ENCODE measurements around the gene JARID2. TPM values are rescaled to one million over a fixed set of nuclear protein-coding genes. Genes with fewer than 3 reads are reported as not detected.

JARID2 gene
- total and polyA plus RNA-seq, 9 of the 15 experiments (the other 6 are each of a cell fraction or from before 2014, with no cell fraction given) = 5.0 to 29.0 (median 15.6) TPM

GRCh38 chr6:15553736-15554294, 307.9 kb downstream of the JARID2 start (continued):
- TF ChIP-seq, protein P1, sequence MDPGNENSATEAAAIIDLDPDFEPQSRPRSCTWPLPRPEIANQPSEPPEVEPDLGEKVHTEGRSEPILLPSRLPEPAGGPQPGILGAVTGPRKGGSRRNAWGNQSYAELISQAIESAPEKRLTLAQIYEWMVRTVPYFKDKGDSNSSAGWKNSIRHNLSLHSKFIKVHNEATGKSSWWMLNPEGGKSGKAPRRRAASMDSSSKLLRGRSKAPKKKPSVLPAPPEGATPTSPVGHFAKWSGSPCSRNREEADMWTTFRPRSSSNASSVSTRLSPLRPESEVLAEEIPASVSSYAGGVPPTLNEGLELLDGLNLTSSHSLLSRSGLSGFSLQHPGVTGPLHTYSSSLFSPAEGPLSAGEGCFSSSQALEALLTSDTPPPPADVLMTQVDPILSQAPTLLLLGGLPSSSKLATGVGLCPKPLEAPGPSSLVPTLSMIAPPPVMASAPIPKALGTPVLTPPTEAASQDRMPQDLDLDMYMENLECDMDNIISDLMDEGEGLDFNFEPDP (CRISPR knock-in tag; IDR thresholded peaks at IDR 0.05) = no peak
- TF ChIP-seq BCL6 (CRISPR knock-in tag; IDR thresholded peaks at IDR 0.05) (no peak), GABPA (tag; conservative IDR thresholded peaks at IDR 0.05; ENCODE audit: low read depth) (no peak), ETS1 (conservative IDR thresholded peaks at IDR 0.05; ENCODE audit: control insufficient read depth, low read depth, low read length) (no peak), ZSCAN29 (IDR thresholded peaks at IDR 0.05) (no peak), ZNF668 (CRISPR knock-in tag; IDR thresholded peaks at IDR 0.05) (no peak), NFE2 (IDR thresholded peaks at IDR 0.05; ENCODE audit: low read depth) (0 out of 2 replicates have a peak, but pooled peaks have one; percentile 10), JUNB (CRISPR knock-in tag; conservative IDR thresholded peaks at IDR 0.05) (no peak), TAF9B (IDR thresholded peaks at IDR 0.05; ENCODE audit: partially characterized antibody) (no peak), ZNF561 (CRISPR knock-in tag; conservative IDR thresholded peaks at IDR 0.05) (no peak)
- TF ChIP-seq, protein P2, sequence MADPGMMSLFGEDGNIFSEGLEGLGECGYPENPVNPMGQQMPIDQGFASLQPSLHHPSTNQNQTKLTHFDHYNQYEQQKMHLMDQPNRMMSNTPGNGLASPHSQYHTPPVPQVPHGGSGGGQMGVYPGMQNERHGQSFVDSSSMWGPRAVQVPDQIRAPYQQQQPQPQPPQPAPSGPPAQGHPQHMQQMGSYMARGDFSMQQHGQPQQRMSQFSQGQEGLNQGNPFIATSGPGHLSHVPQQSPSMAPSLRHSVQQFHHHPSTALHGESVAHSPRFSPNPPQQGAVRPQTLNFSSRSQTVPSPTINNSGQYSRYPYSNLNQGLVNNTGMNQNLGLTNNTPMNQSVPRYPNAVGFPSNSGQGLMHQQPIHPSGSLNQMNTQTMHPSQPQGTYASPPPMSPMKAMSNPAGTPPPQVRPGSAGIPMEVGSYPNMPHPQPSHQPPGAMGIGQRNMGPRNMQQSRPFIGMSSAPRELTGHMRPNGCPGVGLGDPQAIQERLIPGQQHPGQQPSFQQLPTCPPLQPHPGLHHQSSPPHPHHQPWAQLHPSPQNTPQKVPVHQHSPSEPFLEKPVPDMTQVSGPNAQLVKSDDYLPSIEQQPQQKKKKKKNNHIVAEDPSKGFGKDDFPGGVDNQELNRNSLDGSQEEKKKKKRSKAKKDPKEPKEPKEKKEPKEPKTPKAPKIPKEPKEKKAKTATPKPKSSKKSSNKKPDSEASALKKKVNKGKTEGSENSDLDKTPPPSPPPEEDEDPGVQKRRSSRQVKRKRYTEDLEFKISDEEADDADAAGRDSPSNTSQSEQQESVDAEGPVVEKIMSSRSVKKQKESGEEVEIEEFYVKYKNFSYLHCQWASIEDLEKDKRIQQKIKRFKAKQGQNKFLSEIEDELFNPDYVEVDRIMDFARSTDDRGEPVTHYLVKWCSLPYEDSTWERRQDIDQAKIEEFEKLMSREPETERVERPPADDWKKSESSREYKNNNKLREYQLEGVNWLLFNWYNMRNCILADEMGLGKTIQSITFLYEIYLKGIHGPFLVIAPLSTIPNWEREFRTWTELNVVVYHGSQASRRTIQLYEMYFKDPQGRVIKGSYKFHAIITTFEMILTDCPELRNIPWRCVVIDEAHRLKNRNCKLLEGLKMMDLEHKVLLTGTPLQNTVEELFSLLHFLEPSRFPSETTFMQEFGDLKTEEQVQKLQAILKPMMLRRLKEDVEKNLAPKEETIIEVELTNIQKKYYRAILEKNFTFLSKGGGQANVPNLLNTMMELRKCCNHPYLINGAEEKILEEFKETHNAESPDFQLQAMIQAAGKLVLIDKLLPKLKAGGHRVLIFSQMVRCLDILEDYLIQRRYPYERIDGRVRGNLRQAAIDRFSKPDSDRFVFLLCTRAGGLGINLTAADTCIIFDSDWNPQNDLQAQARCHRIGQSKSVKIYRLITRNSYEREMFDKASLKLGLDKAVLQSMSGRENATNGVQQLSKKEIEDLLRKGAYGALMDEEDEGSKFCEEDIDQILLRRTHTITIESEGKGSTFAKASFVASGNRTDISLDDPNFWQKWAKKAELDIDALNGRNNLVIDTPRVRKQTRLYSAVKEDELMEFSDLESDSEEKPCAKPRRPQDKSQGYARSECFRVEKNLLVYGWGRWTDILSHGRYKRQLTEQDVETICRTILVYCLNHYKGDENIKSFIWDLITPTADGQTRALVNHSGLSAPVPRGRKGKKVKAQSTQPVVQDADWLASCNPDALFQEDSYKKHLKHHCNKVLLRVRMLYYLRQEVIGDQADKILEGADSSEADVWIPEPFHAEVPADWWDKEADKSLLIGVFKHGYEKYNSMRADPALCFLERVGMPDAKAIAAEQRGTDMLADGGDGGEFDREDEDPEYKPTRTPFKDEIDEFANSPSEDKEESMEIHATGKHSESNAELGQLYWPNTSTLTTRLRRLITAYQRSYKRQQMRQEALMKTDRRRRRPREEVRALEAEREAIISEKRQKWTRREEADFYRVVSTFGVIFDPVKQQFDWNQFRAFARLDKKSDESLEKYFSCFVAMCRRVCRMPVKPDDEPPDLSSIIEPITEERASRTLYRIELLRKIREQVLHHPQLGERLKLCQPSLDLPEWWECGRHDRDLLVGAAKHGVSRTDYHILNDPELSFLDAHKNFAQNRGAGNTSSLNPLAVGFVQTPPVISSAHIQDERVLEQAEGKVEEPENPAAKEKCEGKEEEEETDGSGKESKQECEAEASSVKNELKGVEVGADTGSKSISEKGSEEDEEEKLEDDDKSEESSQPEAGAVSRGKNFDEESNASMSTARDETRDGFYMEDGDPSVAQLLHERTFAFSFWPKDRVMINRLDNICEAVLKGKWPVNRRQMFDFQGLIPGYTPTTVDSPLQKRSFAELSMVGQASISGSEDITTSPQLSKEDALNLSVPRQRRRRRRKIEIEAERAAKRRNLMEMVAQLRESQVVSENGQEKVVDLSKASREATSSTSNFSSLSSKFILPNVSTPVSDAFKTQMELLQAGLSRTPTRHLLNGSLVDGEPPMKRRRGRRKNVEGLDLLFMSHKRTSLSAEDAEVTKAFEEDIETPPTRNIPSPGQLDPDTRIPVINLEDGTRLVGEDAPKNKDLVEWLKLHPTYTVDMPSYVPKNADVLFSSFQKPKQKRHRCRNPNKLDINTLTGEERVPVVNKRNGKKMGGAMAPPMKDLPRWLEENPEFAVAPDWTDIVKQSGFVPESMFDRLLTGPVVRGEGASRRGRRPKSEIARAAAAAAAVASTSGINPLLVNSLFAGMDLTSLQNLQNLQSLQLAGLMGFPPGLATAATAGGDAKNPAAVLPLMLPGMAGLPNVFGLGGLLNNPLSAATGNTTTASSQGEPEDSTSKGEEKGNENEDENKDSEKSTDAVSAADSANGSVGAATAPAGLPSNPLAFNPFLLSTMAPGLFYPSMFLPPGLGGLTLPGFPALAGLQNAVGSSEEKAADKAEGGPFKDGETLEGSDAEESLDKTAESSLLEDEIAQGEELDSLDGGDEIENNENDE (IDR thresholded peaks at IDR 0.05; ENCODE audit: low read depth, low read length) = no peak
- TF ChIP-seq, protein P3, sequence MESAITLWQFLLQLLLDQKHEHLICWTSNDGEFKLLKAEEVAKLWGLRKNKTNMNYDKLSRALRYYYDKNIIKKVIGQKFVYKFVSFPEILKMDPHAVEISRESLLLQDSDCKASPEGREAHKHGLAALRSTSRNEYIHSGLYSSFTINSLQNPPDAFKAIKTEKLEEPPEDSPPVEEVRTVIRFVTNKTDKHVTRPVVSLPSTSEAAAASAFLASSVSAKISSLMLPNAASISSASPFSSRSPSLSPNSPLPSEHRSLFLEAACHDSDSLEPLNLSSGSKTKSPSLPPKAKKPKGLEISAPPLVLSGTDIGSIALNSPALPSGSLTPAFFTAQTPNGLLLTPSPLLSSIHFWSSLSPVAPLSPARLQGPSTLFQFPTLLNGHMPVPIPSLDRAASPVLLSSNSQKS (CRISPR knock-in tag; IDR thresholded peaks at IDR 0.05) = no peak

Data from K562 (cell line).